Neural progenitor cell (in vitro differentiated cells): ENCODE results near the gene EEIG2. TPM values are rescaled to one million over a fixed set of nuclear protein-coding genes. Genes with fewer than 3 reads are reported as not detected.
"Not testable (repeated sequence)": the region's sequence is repeated elsewhere in the genome, so short reads cannot be mapped to it uniquely, and the experiment has no call there.

Experiments used
- DNase-seq: peaks from one replicate; pipeline ENCODE4 v3.0.0-alpha.2; 2016; ENCODE audit warnings: low spot score
- H2AFZ ChIP-seq: fragments of 200-600 bp; sonication (generic); replicated peaks from 2 replicates; pipeline ENCODE4 v1.6.1; 2016; ENCODE audit warnings: antibody characterized with exemption
- H3F3A ChIP-seq: fragments of 200-600 bp; sonication (generic); 2 replicates; pipeline ENCODE4 v1.6.1; 2016; ENCODE audit warnings: antibody characterized with exemption, low read depth
- H3K27ac ChIP-seq: fragments of 200-600 bp; sonication (generic); 2 replicates; pipeline ENCODE4 v1.5.1; 2016; ENCODE audit warnings: mild to moderate bottlenecking
- H3K27me3 ChIP-seq: fragments of 200-600 bp; sonication (generic); 2 replicates; pipeline ENCODE4 v1.6.1; 2016; ENCODE audit warnings: mild to moderate bottlenecking, moderate library complexity
- H3K36me3 ChIP-seq: fragments of 200-600 bp; sonication (generic); 2 replicates; pipeline ENCODE4 v1.5.1; 2016
- H3K4me1 ChIP-seq: fragments of 200-600 bp; sonication (generic); 2 replicates; pipeline ENCODE4 v1.6.1; 2016; ENCODE audit warnings: mixed run types
- H3K4me2 ChIP-seq: fragments of 200-600 bp; sonication (generic); 2 replicates; pipeline ENCODE4 v1.6.1; 2016
- H3K4me3 ChIP-seq: fragments of 200-600 bp; sonication (generic); 2 replicates; pipeline ENCODE4 v1.5.1; 2016
- H3K79me2 ChIP-seq: fragments of 200-600 bp; sonication (generic); 2 replicates; pipeline ENCODE4 v1.6.1; 2016; ENCODE audit warnings: low read depth
- H3K9ac ChIP-seq: fragments of 200-600 bp; sonication (generic); 2 replicates; pipeline ENCODE4 v1.6.1; 2016
- H3K9me3 ChIP-seq: fragments of 200-600 bp; sonication (generic); 2 replicates; pipeline ENCODE4 v1.5.1; 2016; ENCODE audit warnings: low read depth
- H4K20me1 ChIP-seq: fragments of 200-600 bp; sonication (generic); 2 replicates; pipeline ENCODE4 v1.6.1; 2016; ENCODE audit warnings: low read depth
- H3K27ac Mint-ChIP-seq: 3 replicates; pipeline ENCODE4 v1.8.0; 2021; ENCODE audit warnings: mixed read lengths
- H3K27me3 Mint-ChIP-seq: 2 replicates; pipeline ENCODE4 v1.8.0; 2022; ENCODE audit warnings: low read depth, mild to moderate bottlenecking, inconsistent platforms, moderate library complexity, mixed read lengths; ENCODE audit not compliant: insufficient read depth
- H3K36me3 Mint-ChIP-seq: 3 replicates; pipeline ENCODE4 v1.8.0; 2021; ENCODE audit warnings: mixed read lengths
- H3K4me1 Mint-ChIP-seq: 3 replicates; pipeline ENCODE4 v1.8.0; 2021; ENCODE audit warnings: mixed read lengths
- H3K4me3 Mint-ChIP-seq: 3 replicates; pipeline ENCODE4 v1.8.0; 2021; ENCODE audit warnings: mild to moderate bottlenecking, moderate library complexity, mixed read lengths
- H3K9me3 Mint-ChIP-seq: 3 replicates; pipeline ENCODE4 v1.8.0; 2020; ENCODE audit warnings: mixed read lengths
- EZH2 ChIP-seq: fragments of 200-600 bp; sonication (generic); IDR thresholded peaks from 2 replicates; pipeline ENCODE4 v1.6.1; 2017; ENCODE audit warnings: antibody characterized with exemption, mild to moderate bottlenecking, moderate library complexity
- EZH2phosphoT487 ChIP-seq: fragments of 200-600 bp; sonication (generic); IDR thresholded peaks from 2 replicates; pipeline ENCODE4 v1.6.1; 2017; ENCODE audit warnings: antibody characterized with exemption
- total RNA-seq: library from RNA; depleted of rRNA; stranded (reverse); fragments of >200 nt; gene quantifications from 2 replicates; pipeline ENCODE4 v1.2.3, GENCODE V29; 2015; ENCODE audit warnings: low replicate concordance
- TF ChIP-seq, protein P1 (sequence below): fragments of 200-600 bp; sonication (generic); IDR thresholded peaks from 2 replicates; pipeline ENCODE4 v1.5.1; 2017; ENCODE audit warnings: antibody characterized with exemption, mild to moderate bottlenecking

The EEIG2 gene
- total RNA-seq, 1 donor from 2014 or later = 8.8 TPM

DNA sequence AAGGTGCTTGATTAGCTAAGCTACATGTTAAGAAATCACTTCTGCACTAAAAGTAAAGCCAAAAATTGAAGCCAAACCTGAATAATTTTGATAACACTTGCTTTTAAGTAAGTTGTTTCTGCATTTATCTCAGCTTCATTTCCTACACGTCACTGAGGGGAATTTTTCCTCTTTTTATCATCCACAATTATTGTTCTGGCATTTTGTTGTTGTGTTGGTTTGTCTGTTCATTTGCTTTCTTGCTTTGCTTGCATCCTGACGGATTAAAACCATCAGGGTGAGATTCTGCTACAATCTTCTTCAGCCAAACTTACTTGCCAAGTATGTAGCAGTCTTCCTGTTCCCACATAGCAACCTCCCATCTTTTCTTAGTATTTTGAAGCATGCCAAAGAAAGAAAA, 18.0 kb upstream of the EEIG2 start:
- Mint-ChIP-seq H3K9me3 (peaks cover 11% of the 10 kb centered on the region), H3K27ac (no peak overlapping the region), H3K36me3 (no peaks in the 10 kb centered on the region), H3K4me3 (no peak overlapping the region), H3K4me1 (no peaks in the 10 kb centered on the region), H3K27me3 (peaks cover 2% of the 10 kb centered on the region)
- Histone ChIP-seq H3K4me2 (no peak overlapping the region), H3K79me2 (no peaks in the 10 kb centered on the region), H3K36me3 (no peaks in the 10 kb centered on the region), H3K27ac (no peak overlapping the region), H3K9ac (no peak overlapping the region), H3K4me3 (no peak overlapping the region), H3K27me3 (no peaks in the 10 kb centered on the region), H2AFZ (no peak overlapping the region), H3K9me3 (no peaks in the 10 kb centered on the region), H3F3A (no peaks in the 10 kb centered on the region), H4K20me1 (no peaks in the 10 kb centered on the region), H3K4me1 (no peaks in the 10 kb centered on the region)
- DNase-seq = no peak
- TF ChIP-seq EZH2 = no peak
- TF ChIP-seq, protein P1, sequence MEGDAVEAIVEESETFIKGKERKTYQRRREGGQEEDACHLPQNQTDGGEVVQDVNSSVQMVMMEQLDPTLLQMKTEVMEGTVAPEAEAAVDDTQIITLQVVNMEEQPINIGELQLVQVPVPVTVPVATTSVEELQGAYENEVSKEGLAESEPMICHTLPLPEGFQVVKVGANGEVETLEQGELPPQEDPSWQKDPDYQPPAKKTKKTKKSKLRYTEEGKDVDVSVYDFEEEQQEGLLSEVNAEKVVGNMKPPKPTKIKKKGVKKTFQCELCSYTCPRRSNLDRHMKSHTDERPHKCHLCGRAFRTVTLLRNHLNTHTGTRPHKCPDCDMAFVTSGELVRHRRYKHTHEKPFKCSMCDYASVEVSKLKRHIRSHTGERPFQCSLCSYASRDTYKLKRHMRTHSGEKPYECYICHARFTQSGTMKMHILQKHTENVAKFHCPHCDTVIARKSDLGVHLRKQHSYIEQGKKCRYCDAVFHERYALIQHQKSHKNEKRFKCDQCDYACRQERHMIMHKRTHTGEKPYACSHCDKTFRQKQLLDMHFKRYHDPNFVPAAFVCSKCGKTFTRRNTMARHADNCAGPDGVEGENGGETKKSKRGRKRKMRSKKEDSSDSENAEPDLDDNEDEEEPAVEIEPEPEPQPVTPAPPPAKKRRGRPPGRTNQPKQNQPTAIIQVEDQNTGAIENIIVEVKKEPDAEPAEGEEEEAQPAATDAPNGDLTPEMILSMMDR = no peak
- TF ChIP-seq EZH2phosphoT487 = no peak

DNA sequence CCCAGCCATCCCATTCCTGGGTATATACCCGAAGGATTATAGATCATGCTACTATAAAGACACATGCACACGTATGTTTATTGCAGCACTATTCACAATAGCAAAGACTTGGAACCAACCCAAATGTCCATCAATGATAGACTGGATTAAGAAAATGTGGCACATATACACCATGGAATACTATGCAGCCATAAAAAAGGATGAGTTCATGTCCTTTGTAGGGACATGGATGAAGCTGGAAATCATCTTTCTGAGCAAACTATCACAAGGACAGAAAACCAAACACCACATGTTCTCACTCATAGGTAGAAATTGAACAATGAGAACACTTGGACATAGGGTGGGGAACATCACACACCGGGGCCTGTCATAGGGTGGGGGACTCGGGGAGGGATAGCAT, 12.4 kb upstream of the EEIG2 start:
- H3K27me3 Mint-ChIP-seq, H3K27ac Mint-ChIP-seq, H3K9me3 ChIP-seq, H3K9ac ChIP-seq, H3K36me3 ChIP-seq, DNase-seq, H3K36me3 Mint-ChIP-seq, H3K4me2 ChIP-seq, H3K4me1 ChIP-seq, H4K20me1 ChIP-seq, H3K79me2 ChIP-seq, H2AFZ ChIP-seq, H3K4me1 Mint-ChIP-seq, H3K4me3 Mint-ChIP-seq, H3K27me3 ChIP-seq, H3F3A ChIP-seq, H3K27ac ChIP-seq, H3K9me3 Mint-ChIP-seq, H3K4me3 ChIP-seq: not testable (repeated sequence)

DNA sequence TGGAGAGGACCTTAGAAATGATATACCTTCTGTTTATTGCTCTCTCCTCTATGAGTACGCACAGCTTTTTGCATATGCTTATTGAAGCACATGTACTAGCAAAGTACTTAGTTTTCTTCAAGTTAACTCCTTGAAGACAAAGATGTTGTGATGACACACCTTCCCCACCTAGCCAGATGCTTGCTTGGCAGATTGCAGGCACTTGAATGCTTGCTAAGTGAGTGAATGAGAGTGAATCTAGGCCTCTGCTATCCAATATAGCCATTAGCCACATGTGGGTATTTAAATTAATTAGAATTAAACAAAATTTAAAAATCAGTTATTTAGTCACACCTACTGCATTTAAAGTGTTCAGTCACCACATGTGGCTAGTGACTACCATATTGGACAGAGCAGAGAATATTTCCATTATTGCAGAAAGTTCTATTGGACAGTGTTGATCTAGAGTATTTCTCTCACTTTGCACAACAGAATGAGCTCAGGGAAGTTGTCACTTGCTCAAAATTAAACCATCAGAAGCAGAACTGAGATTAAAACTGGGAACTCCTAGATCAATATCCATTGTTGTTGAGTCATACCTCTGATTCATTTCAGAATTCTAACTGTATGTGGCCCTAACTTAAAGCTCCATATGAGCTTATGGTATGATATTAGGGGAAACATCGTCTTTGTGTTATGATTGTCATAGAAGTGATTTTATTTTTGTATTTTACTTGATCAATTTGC, 8.6 kb upstream of the EEIG2 start:
- Histone ChIP-seq H3K27me3 (no peaks in the 10 kb centered on the region), H3K4me2 (no peak overlapping the region), H3K9me3 (no peaks in the 10 kb centered on the region), H3F3A (no peaks in the 10 kb centered on the region), H3K4me1 (no peaks in the 10 kb centered on the region), H3K79me2 (no peaks in the 10 kb centered on the region), H3K9ac (no peak overlapping the region), H3K4me3 (no peak overlapping the region), H3K36me3 (no peaks in the 10 kb centered on the region), H2AFZ (no peak overlapping the region), H3K27ac (no peak overlapping the region), H4K20me1 (no peaks in the 10 kb centered on the region)
- Mint-ChIP-seq H3K4me1 (peaks cover 2% of the 10 kb centered on the region), H3K4me3 (no peak overlapping the region), H3K27me3 (no peaks in the 10 kb centered on the region), H3K27ac (no peak overlapping the region), H3K9me3 (peaks cover 2% of the 10 kb centered on the region), H3K36me3 (no peaks in the 10 kb centered on the region)
- TF ChIP-seq, protein P1 = no peak
- no peak for TF ChIP-seq EZH2
- TF ChIP-seq EZH2phosphoT487 = no peak
- DNase-seq = no peak

DNA sequence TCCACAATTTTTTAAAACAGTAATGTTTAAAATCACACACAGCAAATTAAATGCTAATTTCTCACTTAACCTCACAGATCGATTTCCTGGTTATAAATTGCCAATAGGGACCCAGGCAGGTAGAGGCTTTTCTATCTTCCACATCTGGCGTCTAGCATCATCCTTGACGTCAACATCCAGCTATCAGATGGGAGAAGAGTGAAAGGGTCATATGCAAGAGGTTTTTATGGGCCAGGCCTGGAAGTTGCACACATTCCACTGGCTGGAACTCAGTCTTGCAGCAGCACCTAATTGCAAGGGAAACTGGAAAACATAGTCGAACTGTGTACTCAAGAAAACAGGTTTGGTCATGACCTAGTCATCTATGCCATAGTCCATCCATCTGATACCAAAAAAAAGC, 6.0 kb upstream of the EEIG2 start:
- Histone ChIP-seq H3K9me3 (no peaks in the 10 kb centered on the region), H2AFZ (no peak overlapping the region), H3K36me3 (no peaks in the 10 kb centered on the region), H3K4me1 (peaks cover 6% of the 10 kb centered on the region), H3F3A (peaks cover 3% of the 10 kb centered on the region), H3K4me3 (no peak overlapping the region), H3K4me2 (no peak overlapping the region), H3K27ac (no peak overlapping the region), H3K79me2 (no peaks in the 10 kb centered on the region), H3K9ac (no peak overlapping the region), H4K20me1 (no peaks in the 10 kb centered on the region), H3K27me3 (no peaks in the 10 kb centered on the region)
- Mint-ChIP-seq H3K9me3 (no peaks in the 10 kb centered on the region), H3K4me1 (no peaks in the 10 kb centered on the region), H3K4me3 (no peak overlapping the region), H3K27ac (no peak overlapping the region), H3K27me3 (no peaks in the 10 kb centered on the region), H3K36me3 (no peaks in the 10 kb centered on the region)
- TF ChIP-seq, protein P1 = no peak
- TF ChIP-seq EZH2phosphoT487 (no peak), EZH2 (no peak)
- DNase-seq = no peak
